ENCODE measurements around the gene LTBP3.
"Not testable (repeated sequence)": the region's sequence is repeated elsewhere in the genome, so short reads cannot be mapped to it uniquely, and the experiment has no call there.

The LTBP3 gene

DNA sequence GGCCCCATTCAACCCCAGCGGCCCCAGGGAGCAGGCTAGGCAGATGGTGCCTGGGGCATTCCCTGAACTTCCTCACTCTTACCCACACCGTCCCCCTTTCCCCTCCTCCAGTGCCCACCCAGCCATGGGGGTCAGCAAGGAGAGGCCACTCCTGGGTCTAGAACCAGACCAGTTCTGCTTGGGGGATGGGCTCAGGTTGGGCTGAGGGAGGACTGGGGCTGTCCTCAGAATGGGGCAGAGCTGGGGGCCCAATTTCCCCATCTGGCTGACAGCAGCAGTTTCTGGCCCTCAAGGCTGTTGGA, 20.9 kb downstream of the LTBP3 start:
- DNase-seq (ENCODE audit: low read depth in 2 of 2): no peak

DNA sequence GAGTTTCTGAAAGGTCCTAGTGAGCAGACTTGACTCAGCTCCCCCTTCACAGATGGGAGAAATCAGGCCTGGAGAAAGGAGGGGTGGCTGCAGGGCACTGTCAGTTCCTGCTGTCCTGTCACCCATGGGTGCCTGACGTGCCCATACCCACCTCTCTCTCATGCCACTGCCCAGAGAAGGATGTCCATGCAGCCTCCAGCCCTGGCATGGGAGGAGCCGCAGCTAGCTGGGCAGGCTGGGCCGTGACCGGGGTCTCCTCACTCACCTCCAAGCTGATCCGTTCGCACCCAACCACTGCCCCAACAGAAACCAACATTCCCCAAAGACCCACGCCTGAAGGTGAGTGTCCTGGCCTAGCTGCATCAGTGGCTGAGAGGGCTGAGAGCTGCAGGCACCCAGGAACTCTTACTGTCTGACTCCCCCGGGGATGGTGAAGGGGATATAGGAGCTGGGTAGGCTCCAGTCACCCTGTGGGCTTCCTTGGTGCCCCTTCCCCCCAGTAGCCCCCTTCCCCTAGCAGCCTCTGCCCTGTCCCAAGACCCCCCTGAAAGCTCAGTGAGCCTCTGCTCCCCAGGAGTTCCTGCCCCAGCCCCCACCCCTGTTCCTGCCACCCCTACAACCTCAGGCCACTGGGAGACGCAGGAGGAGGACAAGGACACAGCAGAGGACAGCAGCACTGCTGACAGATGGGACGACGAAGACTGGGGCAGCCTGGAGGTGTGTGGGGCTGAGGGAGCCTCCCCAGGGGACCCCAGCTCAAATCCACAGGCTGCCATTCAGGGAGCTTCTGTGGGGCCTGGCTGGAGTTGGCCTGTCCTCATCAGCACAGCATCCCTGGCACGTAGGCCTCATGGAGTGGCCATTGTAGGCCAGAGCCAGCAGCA, 21.5 kb downstream of the LTBP3 start:
- DNase-seq (ENCODE audit: low read depth in 2 of 2): no peak

- no peak for DNase-seq (ENCODE audit: low read depth in 2 of 2)
Measured at GRCh38 chr11:65535102-65535501, 23.1 kb downstream of the LTBP3 start.

GRCh38 chr11:65532388-65533064, 25.6 kb downstream of the LTBP3 start:
- DNase-seq (ENCODE audit: low read depth in 2 of 2): no peak

- no peak for DNase-seq (ENCODE audit: low read depth in 2 of 2)
Measured at GRCh38 chr11:65530157-65530496, 28.0 kb downstream of the LTBP3 start.

DNA sequence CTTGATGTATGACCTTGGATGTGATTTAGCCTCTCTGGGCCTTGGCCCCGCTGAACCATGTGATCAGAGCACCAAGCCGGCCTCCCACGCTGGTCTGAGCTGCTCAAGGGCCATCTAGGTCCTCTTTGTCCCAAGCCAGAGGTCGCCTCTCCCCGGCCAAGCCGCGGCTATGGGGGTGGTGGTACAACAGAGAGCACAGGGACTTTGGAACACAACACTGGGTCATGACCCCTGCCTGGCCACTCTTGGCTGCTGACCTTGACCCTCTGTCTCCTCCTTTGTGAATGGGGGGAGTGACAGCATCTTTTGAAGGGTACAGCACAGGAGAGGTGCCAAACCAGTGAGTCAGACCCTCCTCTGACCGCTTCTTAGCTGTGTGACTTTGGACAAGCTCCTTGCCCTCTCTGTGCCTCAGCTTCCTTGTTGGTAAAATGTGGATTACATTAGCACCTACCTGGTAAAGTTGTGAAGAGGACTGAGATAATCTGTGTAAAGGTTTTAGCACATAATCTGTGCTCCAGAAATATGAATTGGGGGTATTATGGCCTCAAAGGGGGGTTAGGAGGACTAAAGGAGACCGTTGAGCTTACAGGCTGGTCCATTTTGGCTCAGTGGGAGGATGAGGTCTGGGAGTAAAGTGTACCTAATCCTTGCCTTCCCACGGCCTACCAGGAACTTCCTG, 28.5 kb downstream of the LTBP3 start:
- no peak for DNase-seq (ENCODE audit: low read depth in 2 of 2)

- DNase-seq (ENCODE audit: low read depth in 2 of 2): no peak
Measured at GRCh38 chr11:65528819-65529350, 29.3 kb downstream of the LTBP3 start.

DNA sequence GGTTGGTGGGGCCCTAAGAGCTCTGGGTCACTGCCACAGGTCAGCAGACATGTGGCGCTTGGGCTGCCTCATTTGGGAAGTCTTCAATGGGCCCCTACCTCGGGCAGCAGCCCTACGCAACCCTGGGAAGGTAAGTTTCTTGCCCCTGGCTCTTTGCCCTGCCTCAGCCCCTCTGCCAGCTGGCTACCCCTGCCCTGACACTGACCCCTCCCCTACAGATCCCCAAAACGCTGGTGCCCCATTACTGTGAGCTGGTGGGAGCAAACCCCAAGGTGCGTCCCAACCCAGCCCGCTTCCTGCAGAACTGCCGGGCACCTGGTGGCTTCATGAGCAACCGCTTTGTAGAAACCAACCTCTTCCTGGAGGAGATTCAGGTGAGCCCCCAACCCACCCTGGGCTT, 31.4 kb downstream of the LTBP3 start:
- no peak for DNase-seq (ENCODE audit: low read depth in 2 of 2)

DNA sequence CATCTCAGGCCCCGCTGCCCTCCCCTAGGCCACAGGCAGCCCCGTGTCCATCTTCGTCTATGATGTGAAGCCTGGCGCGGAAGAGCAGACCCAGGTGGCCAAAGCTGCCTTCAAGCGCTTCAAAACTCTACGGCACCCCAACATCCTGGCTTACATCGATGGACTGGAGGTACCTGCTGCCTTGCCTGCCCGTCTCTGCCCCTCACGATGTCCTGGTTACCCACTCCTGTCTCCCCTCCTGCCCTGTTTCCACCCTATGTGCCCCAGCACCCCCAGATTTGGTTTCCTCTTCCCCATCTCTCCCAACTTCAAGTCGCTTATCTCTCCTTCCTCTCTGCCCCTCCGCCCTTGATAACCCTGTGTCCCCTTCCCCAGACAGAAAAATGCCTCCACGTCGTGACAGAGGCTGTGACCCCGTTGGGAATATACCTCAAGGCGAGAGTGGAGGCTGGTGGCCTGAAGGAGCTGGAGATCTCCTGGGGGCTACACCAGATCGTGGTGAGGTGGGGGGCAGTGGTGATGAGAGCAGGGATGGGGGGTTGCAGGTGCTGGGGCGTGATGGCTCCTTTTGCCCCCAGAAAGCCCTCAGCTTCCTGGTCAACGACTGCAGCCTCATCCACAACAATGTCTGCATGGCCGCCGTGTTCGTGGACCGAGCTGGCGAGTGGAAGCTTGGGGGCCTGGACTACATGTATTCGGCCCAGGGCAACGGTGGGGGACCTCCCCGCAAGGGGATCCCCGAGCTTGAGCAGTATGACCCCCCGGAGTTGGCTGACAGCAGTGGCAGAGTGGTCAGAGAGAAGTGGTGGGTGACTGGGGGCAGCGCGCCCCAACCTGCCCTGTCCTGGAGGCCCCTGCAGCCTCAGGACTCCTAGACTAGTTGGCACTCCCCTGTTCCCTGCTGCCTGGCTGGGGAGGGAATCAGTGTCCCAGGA, 32.3 kb downstream of the LTBP3 start:
- DNase-seq (ENCODE audit: low read depth in 2 of 2): no peak

- peak in 1 of 2 donors; percentile 64 for DNase-seq (ENCODE audit: low read depth in 2 of 2)
Measured at GRCh38 chr11:65524741-65525545, 33.2 kb downstream of the LTBP3 start, which contains the start of gene SCYL1. Gene SCYL1, plus strand, starts transcription at chr11:65525083. Its CDS starts 71 bp downstream, at chr11:65525154.

- DNase-seq (ENCODE audit: low read depth in 2 of 2): no peak
Measured at GRCh38 chr11:65524014-65524740, 34.0 kb downstream of the LTBP3 start.

DNA sequence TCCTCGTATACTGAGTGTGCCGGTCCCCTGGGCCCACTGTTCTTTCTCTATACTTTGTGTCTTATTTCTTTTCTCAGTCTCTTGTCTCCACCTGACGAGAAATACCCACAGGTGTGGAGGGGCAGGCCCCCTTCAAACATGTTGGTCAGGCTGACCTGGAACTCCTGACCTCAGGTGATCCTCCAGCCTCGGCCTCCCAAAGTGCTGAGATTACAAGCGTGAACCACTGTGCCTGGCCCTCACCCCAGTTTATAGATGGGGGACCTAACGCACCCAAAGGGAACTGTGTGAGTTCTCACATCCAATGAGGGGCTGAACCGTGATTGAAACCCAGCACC, 34.6 kb downstream of the LTBP3 start:
- not testable (repeated sequence) for DNase-seq (ENCODE audit: low read depth in 2 of 2)

DNA sequence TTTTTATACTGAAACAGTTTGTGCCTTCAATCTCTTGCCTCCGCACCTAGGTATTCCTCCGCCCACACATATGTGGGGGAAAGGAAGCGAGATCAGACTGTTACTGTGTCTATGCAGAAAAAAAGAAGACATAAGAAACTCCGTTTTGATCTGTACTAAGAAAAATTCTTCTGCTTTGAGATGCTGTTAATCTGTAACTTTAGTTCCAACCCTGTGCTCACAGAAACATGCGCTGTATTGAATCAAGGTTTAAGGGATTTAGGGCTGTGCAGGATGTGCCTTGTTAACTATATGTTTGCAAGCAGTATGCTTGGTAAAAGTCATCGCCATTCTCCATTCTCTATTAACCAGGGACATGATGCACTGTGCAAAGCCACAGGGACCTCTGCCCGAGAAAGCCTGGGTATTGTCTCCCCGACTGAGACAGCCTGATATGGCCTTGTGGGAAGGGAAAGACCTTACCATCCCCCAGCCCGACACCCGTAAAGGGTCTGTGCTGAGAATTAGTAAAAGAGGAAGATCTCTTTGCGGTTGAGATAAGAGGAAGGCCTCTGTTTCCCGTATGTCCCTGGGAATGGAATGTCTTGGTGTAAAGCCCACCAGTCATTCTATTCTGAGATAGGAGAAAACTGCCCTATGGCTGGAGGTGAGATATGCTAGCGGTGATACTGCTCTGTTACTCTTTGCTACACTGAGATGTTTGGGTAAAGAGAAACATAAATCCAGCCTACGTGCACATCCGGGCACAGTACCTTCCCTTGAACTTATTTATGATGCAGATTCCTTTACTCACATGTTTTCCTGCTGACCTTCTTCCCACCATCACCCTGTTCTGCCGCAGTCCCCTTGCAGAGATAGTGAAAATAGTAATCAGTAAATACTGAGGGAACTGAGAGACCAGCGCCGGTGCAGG, 35.2 kb downstream of the LTBP3 start:
- DNase-seq (ENCODE audit: low read depth in 2 of 2): not testable (repeated sequence)

GRCh38 chr11:65521777-65522521, 36.2 kb downstream of the LTBP3 start:
- DNase-seq (ENCODE audit: low read depth in 2 of 2): not testable (repeated sequence)

DNA sequence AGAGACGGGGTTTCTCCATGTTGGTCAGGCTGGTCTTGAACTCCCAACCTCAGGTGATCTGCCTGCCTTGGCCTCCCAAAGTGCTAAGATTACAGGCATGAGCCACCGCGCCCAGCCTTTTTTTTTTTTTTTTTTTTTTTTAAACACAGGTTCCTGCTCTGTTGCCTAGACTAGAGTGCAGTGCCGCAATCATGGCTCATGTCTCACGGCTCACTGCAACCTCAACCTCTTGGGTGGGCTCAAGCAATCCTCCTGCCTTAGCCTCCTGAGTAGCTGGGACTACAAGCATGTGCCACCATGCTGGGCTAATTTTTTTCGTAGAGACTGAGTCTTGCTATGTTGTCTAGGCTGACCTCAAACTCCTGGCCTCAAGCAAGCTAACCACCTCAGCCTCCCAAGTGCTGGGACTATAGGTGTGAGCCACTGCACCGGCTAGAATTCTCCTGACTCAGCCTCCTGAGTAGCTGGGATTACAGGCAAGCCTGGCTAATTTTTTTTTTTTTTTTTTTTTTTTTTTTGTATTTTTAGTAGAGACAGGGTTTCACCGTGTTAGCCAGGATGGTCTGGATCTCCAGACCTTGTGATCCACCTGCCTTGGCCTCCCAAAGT, 39.1 kb downstream of the LTBP3 start:
- not testable (repeated sequence) for DNase-seq (ENCODE audit: low read depth in 2 of 2)

DNA sequence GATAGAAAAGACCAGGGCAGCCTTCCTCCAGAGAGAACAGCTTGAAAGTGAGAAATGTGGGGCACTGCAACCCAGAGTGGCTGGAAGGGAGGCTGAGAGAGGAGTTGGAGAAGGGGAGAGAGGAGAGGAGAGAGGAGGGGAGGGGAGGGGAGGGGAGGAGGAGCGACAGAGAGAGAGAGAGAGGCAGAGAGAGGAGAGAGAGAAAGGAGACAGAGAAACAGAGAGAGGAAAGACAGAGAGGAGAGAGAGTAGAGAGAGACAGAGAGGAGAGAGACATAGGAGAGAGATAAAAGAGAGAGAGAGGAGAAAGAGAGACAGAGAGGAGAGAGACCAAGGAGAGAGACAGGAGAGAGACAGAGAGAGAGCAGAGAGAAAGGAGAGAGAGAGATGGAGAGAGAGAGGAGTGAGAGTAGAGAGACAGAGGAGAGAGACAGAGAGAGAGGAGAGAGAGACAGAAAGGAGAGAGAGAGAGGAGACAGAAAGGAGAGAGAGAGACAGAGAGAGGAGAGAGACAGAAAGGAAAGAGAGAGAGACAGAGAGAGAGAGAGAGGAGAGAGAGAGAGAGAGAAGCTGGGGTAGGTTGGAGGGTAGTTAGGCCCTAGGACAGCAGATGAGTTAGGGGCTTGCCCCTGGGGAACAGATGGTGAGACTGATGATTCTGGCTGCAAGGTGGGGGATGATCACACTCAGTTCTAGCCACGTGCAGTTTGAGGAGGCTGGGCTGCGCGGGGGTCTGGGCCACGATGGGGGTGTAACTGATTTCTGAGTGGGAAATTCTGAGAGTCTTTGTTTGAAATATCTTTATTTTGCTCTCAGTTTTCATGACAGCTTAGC, 41.8 kb downstream of the LTBP3 start:
- no peak for DNase-seq (ENCODE audit: low read depth in 2 of 2)

- DNase-seq (ENCODE audit: low read depth in 2 of 2): not testable (repeated sequence)
Measured at GRCh38 chr11:65512311-65512710, 45.8 kb downstream of the LTBP3 start.

All from stimulated activated CD8-positive, alpha-beta memory T cell treated with anti-CD3 and anti-CD28 coated beads, Interleukin-15, amount 100 ng/mL, for 48 hours (primary cell).